HepG2 (cell line): Measurements from ENCODE around the gene LCN2. TPM values are rescaled to one million over a fixed set of nuclear protein-coding genes. Genes with fewer than 3 reads are reported as not detected.

Experiments
- ATAC-seq: fragments of 200-7000 bp; cut with Tn5 transposase; 3 replicates; pipeline ENCODE4 v1.9.1; 2020; ENCODE audit warnings: mild to moderate bottlenecking, moderate library complexity
- BruUV-seq: library from RNA; stranded (reverse); fragments of 400-500 nt; replicated peaks from 2 replicates; lab custom pipeline; 2021; lab: Mats Ljungman, UMichigan
- CTCF ChIA-PET: fragments of 300-600 bp; formaldehyde crosslinking; extraction: SDS; loops from one replicate; lab custom pipeline; 2021; ENCODE audit warnings: low total read pairs, inconsistent platforms, low intra/inter-chr PET ratio; lab: Yijun Ruan, JAX
- POLR2A ChIA-PET: fragments of 350-600 bp; sonication (Branson Sonifier 250); formaldehyde crosslinking; loops from one replicate; lab custom pipeline; 2020; ENCODE audit warnings: antibody characterized with exemption, inconsistent platforms; lab: Yijun Ruan, JAX
- DNase-seq: peaks from one replicate; pipeline ENCODE4 v3.0.0-alpha.2; 2015; ENCODE audit warnings: low spot score
- FAIRE-seq: peaks from 3 replicates; lab custom pipeline; 2011; peaks lifted over from hg19 to GRCh38; lab: Jason Lieb, UNC
- H2AFZ ChIP-seq: one replicate; pipeline ENCODE4 v1.6.1; 2011; ENCODE audit warnings: low read length, inconsistent platforms
- H3K27ac ChIP-seq: fragments of 300-600 bp; 3 replicates; pipeline ENCODE4 v1.8.0; 2011; ENCODE audit warnings: mixed run types, mild to moderate bottlenecking, mixed read lengths, low read length, inconsistent platforms; ENCODE audit not compliant: insufficient read depth; ENCODE audit errors: extremely low read length
- H3K27me3 ChIP-seq, 2 experiments: fragments of 200-600 bp in 1 of 2; 2 replicates in 1 of 2; 3 replicates in 1 of 2; pipeline versions ENCODE4 v1.6.0 to v1.8.0; 2011; ENCODE audit warnings: low read length in 2 of 2, mild to moderate bottlenecking in 2 of 2, moderate library complexity in 2 of 2, inconsistent platforms in 1 of 2; ENCODE audit not compliant: insufficient read depth in 2 of 2, control insufficient read depth in 1 of 2
- H3K36me3 ChIP-seq, 2 experiments: fragments of 200-600 bp in 1 of 2; replicated peaks in 1 of 2; 2 replicates in 1 of 2; 3 replicates in 1 of 2; pipeline versions ENCODE4 v1.5.1 to v1.8.0; 2011; ENCODE audit warnings: low read length in 2 of 2, inconsistent platforms in 1 of 2; ENCODE audit not compliant: insufficient read depth in 2 of 2, control insufficient read depth in 1 of 2
- H3K4me1 ChIP-seq: 2 replicates; pipeline ENCODE4 v1.5.1; 2012; ENCODE audit warnings: low read length, inconsistent platforms; ENCODE audit not compliant: insufficient read depth
- H3K4me2 ChIP-seq: 2 replicates; pipeline ENCODE4 v1.6.0; 2011; ENCODE audit warnings: low read depth, low read length, inconsistent platforms
- H3K4me3 ChIP-seq, 3 experiments: fragments of 200-600 bp in 1 of 3; sonication (generic), shearing (Covaris generic) in 1 of 3; replicated peaks in 1 of 3; 2 replicates each; pipeline ENCODE4 v1.5.1; 2011 to 2016; ENCODE audit warnings: low read length in 3 of 3, inconsistent platforms in 2 of 3, low read depth in 2 of 3, mild to moderate bottlenecking in 2 of 3, control low read depth in 1 of 3, mixed read lengths in 1 of 3; ENCODE audit not compliant: insufficient read depth in 1 of 3
- H3K79me2 ChIP-seq: one replicate; pipeline ENCODE4 v1.6.1; 2011; ENCODE audit warnings: low read length, inconsistent platforms; ENCODE audit not compliant: insufficient read depth
- H3K9ac ChIP-seq: 2 replicates; pipeline ENCODE4 v1.6.0; 2011; ENCODE audit warnings: mild to moderate bottlenecking, low read depth, low read length, inconsistent platforms; ENCODE audit not compliant: insufficient read depth
- H3K9me3 ChIP-seq: 2 replicates; pipeline ENCODE4 v1.5.1; 2012; ENCODE audit warnings: mild to moderate bottlenecking, low read length
- H4K20me1 ChIP-seq: 2 replicates; pipeline ENCODE4 v1.6.0; 2011; ENCODE audit warnings: inconsistent platforms, mild to moderate bottlenecking, low read length, moderate library complexity; ENCODE audit not compliant: insufficient read depth
- AKAP8 ChIP-seq: sonication (generic); formaldehyde crosslinking; IDR thresholded peaks from 2 replicates; pipeline ENCODE4 v1.5.1; 2020; ENCODE audit warnings: mild to moderate bottlenecking, missing genetic modification reagents
- ATAD3A ChIP-seq: sonication (generic); formaldehyde crosslinking; IDR thresholded peaks from 2 replicates; pipeline ENCODE4 v1.4.0; 2020; ENCODE audit warnings: missing genetic modification reagents
- EED ChIP-seq: sonication (generic); formaldehyde crosslinking; IDR thresholded peaks from 2 replicates; pipeline ENCODE4 v1.5.0; 2020; ENCODE audit warnings: mild to moderate bottlenecking, missing genetic modification reagents
- GABPB1 ChIP-seq: IDR thresholded peaks from 2 replicates; pipeline ENCODE4 v1.6.1; 2016; ENCODE audit warnings: mild to moderate bottlenecking, missing genetic modification reagents, moderate library complexity, missing compliant biosample characterization
- HNRNPLL ChIP-seq: fragments of 200-400 bp; formaldehyde crosslinking; IDR thresholded peaks from 2 replicates; pipeline ENCODE4 v1.6.1; 2017; ENCODE audit warnings: mild to moderate bottlenecking, low read depth, low read length; ENCODE audit not compliant: poor library complexity, severe bottlenecking
- KDM1A ChIP-seq: IDR thresholded peaks from 2 replicates; pipeline ENCODE4 v1.6.1; 2016; ENCODE audit warnings: missing compliant biosample characterization
- MTA1 ChIP-seq: sonication (generic); formaldehyde crosslinking; IDR thresholded peaks from 2 replicates; pipeline ENCODE4 v1.4.0; 2020; ENCODE audit warnings: missing genetic modification reagents, mild to moderate bottlenecking, borderline replicate concordance
- MTA3 ChIP-seq: sonication (generic); formaldehyde crosslinking; IDR thresholded peaks from 2 replicates; pipeline ENCODE4 v1.4.0; 2020; ENCODE audit warnings: missing genetic modification reagents
- YEATS4 ChIP-seq: sonication (generic); formaldehyde crosslinking; IDR thresholded peaks from 2 replicates; pipeline ENCODE4 v1.4.0; 2020; ENCODE audit warnings: missing genetic modification reagents, borderline replicate concordance
- ZEB1 ChIP-seq: IDR thresholded peaks from 2 replicates; pipeline ENCODE4 v1.6.1; 2012; ENCODE audit warnings: mild to moderate bottlenecking, low read depth, inconsistent platforms; ENCODE audit not compliant: insufficient replicate concordance
- ZNF274 ChIP-seq: sonication (generic); formaldehyde crosslinking; IDR thresholded peaks from 2 replicates; pipeline ENCODE4 v1.5.1; 2020; ENCODE audit warnings: mild to moderate bottlenecking, missing genetic modification reagents
- ZNF547 ChIP-seq: sonication (generic); formaldehyde crosslinking; IDR thresholded peaks from 2 replicates; pipeline ENCODE4 v1.5.1; 2020; ENCODE audit warnings: mild to moderate bottlenecking, missing genetic modification reagents
- ZNF558 ChIP-seq: sonication (generic); formaldehyde crosslinking; IDR thresholded peaks from 2 replicates; pipeline ENCODE4 v1.9.0; 2022; ENCODE audit warnings: mild to moderate bottlenecking, missing genetic modification reagents, borderline replicate concordance
- ZNF607 ChIP-seq: sonication (generic); formaldehyde crosslinking; IDR thresholded peaks from 2 replicates; pipeline ENCODE4 v1.5.1; 2020; ENCODE audit warnings: missing genetic modification reagents, mild to moderate bottlenecking, borderline replicate concordance
- WGBS: methylation state at CpG from one replicate; pipeline ENCODE4 v1.1.6; 2017; ENCODE audit warnings: low lambda C conversion rate; 5-methylcytosine and 5-hydroxymethylcytosine counted together
- in situ Hi-C: cut with HindIII; loops from 2 replicates; pipeline ENCODE4 v1.10.0; 2017; ENCODE audit warnings: low pct_unique_long_range_greater_than_20kb; ENCODE audit not compliant: extremely low pct_ligation_motif_present
- intact Hi-C: fragments of 100-400 bp; cut with micrococcal nuclease; formaldehyde crosslinking; loops from one replicate; pipeline ENCODE4 v1.10.0; 2022; ENCODE audit not compliant: unreplicated experiment
- polyA plus RNA-seq, 8 experiments: library from polyadenylated mRNA; depleted of rRNA in 3 of 8; stranded (reverse) in 7 of 8; unstranded in 1 of 8; fragments of >200 nt; fragmentation: Illumina TruSeq in 4 of 8; extraction: Trizol in 4 of 8; gene quantifications; 2 replicates each; pipeline versions ENCODE4 v1.2.1 to v1.2.3, GENCODE V29; 2011 to 2016; ENCODE audit warnings: low read depth in 4 of 8, missing spikeins in 1 of 8, mixed read lengths in 1 of 8; ENCODE audit not compliant: insufficient read depth in 1 of 8
- total RNA-seq, 5 experiments: library from RNA; depleted of rRNA; stranded (reverse); fragments of >200 nt; fragmentation: Illumina TruSeq; extraction: Trizol; gene quantifications; 2 replicates each; pipeline ENCODE4 v1.2.3, GENCODE V29; 2016; ENCODE audit warnings: low read depth in 1 of 5
- TF ChIP-seq, protein P1 (sequence below): IDR thresholded peaks from 2 replicates; pipeline ENCODE4 v1.6.1; 2016; ENCODE audit warnings: missing biosample characterization, missing genetic modification reagents, low read depth
- TF ChIP-seq, protein P2 (sequence below): sonication (generic); formaldehyde crosslinking; IDR thresholded peaks from 2 replicates; pipeline ENCODE4 v1.5.1; 2020; ENCODE audit warnings: mild to moderate bottlenecking, missing genetic modification reagents, moderate library complexity
- TF ChIP-seq, protein P3 (sequence below): sonication (generic); formaldehyde crosslinking; IDR thresholded peaks from 2 replicates; pipeline ENCODE4 v1.4.0; 2020; ENCODE audit warnings: missing genetic modification reagents

Gene LCN2
- total and polyA plus RNA-seq, 2 of the 13 experiments (the other 11 are each of a cell fraction or from before 2014, with no cell fraction given): 0.38 to 1.4 TPM

DNA sequence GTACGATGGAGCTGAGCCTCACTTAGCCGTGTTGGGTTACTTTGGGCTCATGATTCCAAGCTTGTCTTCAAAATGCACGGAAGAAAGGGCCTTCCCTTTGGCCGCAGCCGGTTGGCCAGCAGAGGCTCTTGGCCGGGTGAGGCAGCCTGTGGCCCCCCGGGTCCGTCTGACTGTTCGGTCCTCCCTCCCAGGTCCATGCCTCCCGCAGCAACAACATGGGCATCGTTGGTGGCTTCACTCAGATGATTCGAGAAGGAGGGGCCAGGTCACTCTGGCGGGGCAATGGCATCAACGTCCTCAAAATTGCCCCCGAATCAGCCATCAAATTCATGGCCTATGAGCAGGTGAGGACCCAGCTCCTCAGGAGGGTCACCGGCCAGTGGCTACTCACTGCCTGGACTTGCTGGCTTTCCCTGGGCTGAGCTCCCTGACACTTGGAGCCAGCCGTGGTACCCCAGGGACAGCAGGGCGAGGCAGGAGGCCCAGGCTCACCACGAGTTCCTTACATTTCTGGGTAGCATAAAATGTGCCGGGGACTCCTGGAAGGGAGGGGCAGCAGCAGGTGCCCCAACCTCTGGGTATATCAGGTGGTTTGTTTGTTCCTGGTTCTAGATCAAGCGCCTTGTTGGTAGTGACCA, 43.6 kb upstream of the LCN2 start:
- in situ Hi-C loops: no loop called here
- Histone ChIP-seq H4K20me1 (peaks cover under 1% of the 10 kb centered on the region; the same call in 1 of the 2 replicates), H3K27me3 (no peaks in the 10 kb centered on the region), H2AFZ (no peak overlapping the region), H3K4me3 (no peak overlapping the region), H3K9ac (no peak overlapping the region), H3K4me1 (peaks cover 85% of the 10 kb centered on the region), H3K79me2 (peaks cover 9% of the 10 kb centered on the region), H3K27ac (no peak overlapping the region), H3K9me3 (no peaks in the 10 kb centered on the region), H3K4me2 (no peak overlapping the region), H3K36me3 (peaks cover 23 to 55% of the 10 kb centered on the region in 2 experiments)
- ChIA-PET POLR2A (interaction anchor here (0.7 kb wide), 1 partner anchor 156 kb away, joined by 4 read pairs; no protein-coding TSS in a partner anchor), CTCF (no interaction called here)
- no TSS peak for BruUV-seq
- FAIRE-seq (no peak), DNase-seq (no peak), ATAC-seq (no peak)
- 100% methylated on average over 14 of the region's 21 CpGs for WGBS
- intact Hi-C loops: no loop called here
- peak; percentile 48; the same call in 1 of the 2 replicates for TF ChIP-seq ZNF547 (CRISPR knock-in tag)
- TF ChIP-seq KDM1A (CRISPR knock-in tag): no peak
- TF ChIP-seq ZNF607 (CRISPR knock-in tag): no peak
- no peak; the same call in 1 of the 2 replicates for TF ChIP-seq GABPB1 (CRISPR knock-in tag)
- peak; percentile 6 for TF ChIP-seq HNRNPLL
- TF ChIP-seq ZNF274 (CRISPR knock-in tag): 0 out of 2 replicates have a peak, but pooled peaks have one; percentile 51
- TF ChIP-seq MTA1: no peak
- TF ChIP-seq ZEB1: no peak
- TF ChIP-seq YEATS4: no peak
- TF ChIP-seq, protein P1, sequence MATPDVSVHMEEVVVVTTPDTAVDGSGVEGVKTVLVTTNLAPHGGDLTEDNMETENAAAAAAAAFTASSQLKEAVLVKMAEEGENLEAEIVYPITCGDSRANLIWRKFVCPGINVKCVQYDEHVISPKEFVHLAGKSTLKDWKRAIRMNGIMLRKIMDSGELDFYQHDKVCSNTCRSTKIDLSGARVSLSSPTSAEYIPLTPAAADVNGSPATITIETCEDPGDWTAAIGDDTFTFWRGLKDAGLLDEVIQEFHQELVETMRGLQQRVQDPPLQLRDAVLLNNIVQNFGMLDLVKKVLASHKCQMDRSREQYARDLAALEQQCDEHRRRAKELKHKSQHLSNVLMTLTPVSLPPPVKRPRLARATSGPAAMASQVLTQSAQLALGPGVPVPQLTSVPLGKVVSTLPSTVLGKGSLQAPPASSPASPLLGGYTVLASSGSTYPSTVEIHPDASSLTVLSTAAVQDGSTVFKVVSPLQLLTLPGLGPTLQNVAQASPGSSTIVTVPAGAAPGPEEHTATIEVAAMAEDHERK (CRISPR knock-in tag): no peak
- 0 out of 2 replicates have a peak, but pooled peaks have one; percentile 5 for TF ChIP-seq AKAP8
- no peak for TF ChIP-seq MTA3 (CRISPR knock-in tag)
- TF ChIP-seq, protein P2, sequence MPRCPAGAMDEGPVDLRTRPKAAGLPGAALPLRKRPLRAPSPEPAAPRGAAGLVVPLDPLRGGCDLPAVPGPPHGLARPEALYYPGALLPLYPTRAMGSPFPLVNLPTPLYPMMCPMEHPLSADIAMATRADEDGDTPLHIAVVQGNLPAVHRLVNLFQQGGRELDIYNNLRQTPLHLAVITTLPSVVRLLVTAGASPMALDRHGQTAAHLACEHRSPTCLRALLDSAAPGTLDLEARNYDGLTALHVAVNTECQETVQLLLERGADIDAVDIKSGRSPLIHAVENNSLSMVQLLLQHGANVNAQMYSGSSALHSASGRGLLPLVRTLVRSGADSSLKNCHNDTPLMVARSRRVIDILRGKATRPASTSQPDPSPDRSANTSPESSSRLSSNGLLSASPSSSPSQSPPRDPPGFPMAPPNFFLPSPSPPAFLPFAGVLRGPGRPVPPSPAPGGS (CRISPR knock-in tag): 0 out of 2 replicates have a peak, but pooled peaks have one; percentile 27
- TF ChIP-seq ZNF558: no peak
- no peak for TF ChIP-seq EED (CRISPR knock-in tag)
- TF ChIP-seq ATAD3A (CRISPR knock-in tag): no peak
- TF ChIP-seq, protein P3, sequence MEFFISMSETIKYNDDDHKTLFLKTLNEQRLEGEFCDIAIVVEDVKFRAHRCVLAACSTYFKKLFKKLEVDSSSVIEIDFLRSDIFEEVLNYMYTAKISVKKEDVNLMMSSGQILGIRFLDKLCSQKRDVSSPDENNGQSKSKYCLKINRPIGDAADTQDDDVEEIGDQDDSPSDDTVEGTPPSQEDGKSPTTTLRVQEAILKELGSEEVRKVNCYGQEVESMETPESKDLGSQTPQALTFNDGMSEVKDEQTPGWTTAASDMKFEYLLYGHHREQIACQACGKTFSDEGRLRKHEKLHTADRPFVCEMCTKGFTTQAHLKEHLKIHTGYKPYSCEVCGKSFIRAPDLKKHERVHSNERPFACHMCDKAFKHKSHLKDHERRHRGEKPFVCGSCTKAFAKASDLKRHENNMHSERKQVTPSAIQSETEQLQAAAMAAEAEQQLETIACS (CRISPR knock-in tag): no peak
